ENCODE measurements around the gene CARNS1. TPM values are rescaled to one million over a fixed set of nuclear protein-coding genes. Genes with fewer than 3 reads are reported as not detected.

CARNS1 gene
- total and polyA plus RNA-seq, 9 of the 15 experiments (the other 6 are each of a cell fraction or from before 2014, with no cell fraction given): 0.01 to 0.18 (median 0.06) TPM; not detected in 3

- Histone ChIP-seq H3K4me2 (ENCODE audit: insufficient read depth, low read length) (no peak overlapping the region), H2AFZ (ENCODE audit: low read depth, low read length) (no peak overlapping the region), H3K79me2 (ENCODE audit: control insufficient read depth, insufficient read depth, low read length) (peaks cover 25% of the 10 kb centered on the region), H3K4me3 (no peak overlapping the region), H3K36me3 (ENCODE audit: control insufficient read depth, insufficient read depth, low read length) (peaks cover 13% of the 10 kb centered on the region; the same call in 2 of the 3 replicates), H3K9ac (ENCODE audit: insufficient read depth in 1 of 2, low read depth in 2 of 2, low read length in 2 of 2) (peak overlapping the region in 1 of 2 experiments; percentile 11; a peak in 1 of 4 replicates), H3K27ac (ENCODE audit: extremely low read depth, low read depth, low read length) (no peak overlapping the region), H3K4me1 (replicated peaks in 1 of 2; ENCODE audit: control insufficient read depth in 2 of 2, insufficient read depth in 2 of 2, low read length in 2 of 2) (peaks cover 7 to 56% of the 10 kb centered on the region in 2 experiments; a peak in 4 of 5 replicates), H3K27me3 (ENCODE audit: control insufficient read depth in 2 of 2, insufficient read depth in 2 of 2, low read length in 2 of 2) (no peaks in the 10 kb centered on the region), H4K20me1 (replicated peaks; ENCODE audit: control insufficient read depth, insufficient read depth, low read length) (no peaks in the 10 kb centered on the region; the same call in 1 of the 2 replicates), H3K9me1 (ENCODE audit: control insufficient read depth, insufficient read depth, low read length) (peaks cover 3% of the 10 kb centered on the region), H3K9me3 (replicated peaks; ENCODE audit: control insufficient read depth, insufficient read depth, low read depth, low read length) (no peaks in the 10 kb centered on the region)
- intact Hi-C loops (cut with micrococcal nuclease) (no loop called here), in situ Hi-C loops (cut with MboI) (no loop called here)
- peak; percentile 57 to 77 (median 65) for DNase-seq (ENCODE audit: extremely low read depth in 1 of 4, low spot score in 3 of 4)
- peak; percentile 87 for FAIRE-seq
- 56% methylated on average over 4 of the region's 6 CpGs for WGBS (ENCODE audit: insufficient coverage, low coverage, missing lambda C conversion rate)
- ChIA-PET POLR2A (interaction anchor here (0.5 to 0.8 kb wide), 4 partner anchors 8 to 414 kb away, joined by 3 to 4 read pairs (median 4); no protein-coding TSS in a partner anchor), CTCF (ENCODE audit: low intra/inter-chr PET ratio) (no interaction called here)
- peak; percentile 76 for ATAC-seq
- no TSS peak for BruUV-seq (replicated peaks)
- TF ChIP-seq ZNF239 (CRISPR knock-in tag; IDR thresholded peaks at IDR 0.05): no peak
- no peak for TF ChIP-seq ZNF518B (CRISPR knock-in tag; IDR thresholded peaks at IDR 0.05)
- TF ChIP-seq CTCF (IDR thresholded peaks at IDR 0.05 in 2 of 3, conservative IDR thresholded peaks at IDR 0.05 in 1 of 3; ENCODE audit: insufficient read depth in 2 of 3, low read depth in 1 of 3, low read length in 3 of 3): peak; percentile 71 to 86 (median 78)
- TF ChIP-seq RAD21 (CRISPR knock-in tag; conservative IDR thresholded peaks at IDR 0.05 in 1 of 2, IDR thresholded peaks at IDR 0.05 in 1 of 2): peak; percentile 46 to 71
- 0 out of 2 replicates have a peak, but pooled peaks have one; percentile 48 for TF ChIP-seq HDGF (IDR thresholded peaks at IDR 0.05)
- no peak for TF ChIP-seq LEF1 (IDR thresholded peaks at IDR 0.05)
- TF ChIP-seq HDAC1 (IDR thresholded peaks at IDR 0.05): 0 out of 4 replicates have a peak, but pooled peaks of 1 of the 2 experiments have one; percentile 22
- no peak for TF ChIP-seq CREB1 (IDR thresholded peaks at IDR 0.05)
- TF ChIP-seq CREB1 (CRISPR knock-in tag; IDR thresholded peaks at IDR 0.05): peak; percentile 25; the same call in 1 of the 2 replicates
- no peak for TF ChIP-seq ZNF316 (IDR thresholded peaks at IDR 0.05)
- peak; percentile 24 for TF ChIP-seq KDM5B (IDR thresholded peaks at IDR 0.05; ENCODE audit: insufficient replicate concordance, low read depth, low read length)
- peak; percentile 50; the same call in 1 of the 2 replicates for TF ChIP-seq TFAP4 (CRISPR knock-in tag; IDR thresholded peaks at IDR 0.05; ENCODE audit: borderline replicate concordance)
- peak; percentile 32; the same call in 1 of the 2 replicates for TF ChIP-seq DEAF1 (CRISPR knock-in tag; IDR thresholded peaks at IDR 0.05)
- TF ChIP-seq CTBP1 (IDR thresholded peaks at IDR 0.05; ENCODE audit: borderline replicate concordance): peak; percentile 39; the same call in 1 of the 2 replicates
- TF ChIP-seq XRCC3 (IDR thresholded peaks at IDR 0.05): no peak
These were observed 26.0 kb upstream of the CARNS1 start for GRCh38 chr11:67389477-67389876.

All from K562 (cell line).